ENCODE results near the gene PAPPA.

The PAPPA gene

GRCh38 chr9:116284518-116284917, 130.9 kb downstream of the PAPPA start:
- no peak for DNase-seq

GRCh38 chr9:116285320-116285719, 131.7 kb downstream of the PAPPA start:
- DNase-seq: no peak

GRCh38 chr9:116286297-116286696, 132.7 kb downstream of the PAPPA start:
- no peak for DNase-seq

- no peak for DNase-seq
Measured at GRCh38 chr9:116287721-116288120, 134.1 kb downstream of the PAPPA start.

- no peak for DNase-seq
Measured at GRCh38 chr9:116288658-116289057, 135.1 kb downstream of the PAPPA start.

GRCh38 chr9:116297346-116297745, 143.8 kb downstream of the PAPPA start:
- DNase-seq: no peak

- DNase-seq: no peak
Measured at GRCh38 chr9:116298249-116298648, 144.7 kb downstream of the PAPPA start.

- no peak for DNase-seq
Measured at GRCh38 chr9:116298878-116299391, 145.3 kb downstream of the PAPPA start.

- no peak for DNase-seq
Measured at GRCh38 chr9:116300360-116300870, 146.8 kb downstream of the PAPPA start.

- DNase-seq: no peak
Measured at GRCh38 chr9:116303270-116303669, 149.7 kb downstream of the PAPPA start.

- DNase-seq: no peak
Measured at GRCh38 chr9:116303886-116304538, 150.4 kb downstream of the PAPPA start.

GRCh38 chr9:116304761-116305160, 151.2 kb downstream of the PAPPA start:
- DNase-seq: no peak

GRCh38 chr9:116308076-116308475, 154.5 kb downstream of the PAPPA start:
- no peak for DNase-seq

GRCh38 chr9:116309900-116310611, 156.5 kb downstream of the PAPPA start:
- no peak for DNase-seq

- DNase-seq: no peak
Measured at GRCh38 chr9:116312221-116312620, 158.6 kb downstream of the PAPPA start.

GRCh38 chr9:116313638-116314037, 160.0 kb downstream of the PAPPA start:
- no peak for DNase-seq

- no peak for DNase-seq
Measured at GRCh38 chr9:116316246-116316645, 162.7 kb downstream of the PAPPA start.

GRCh38 chr9:116317503-116317902, 163.9 kb downstream of the PAPPA start:
- DNase-seq: no peak

GRCh38 chr9:116318468-116319374, 165.1 kb downstream of the PAPPA start:
- DNase-seq: no peak

GRCh38 chr9:116319480-116319879, 165.9 kb downstream of the PAPPA start:
- DNase-seq: no peak

GRCh38 chr9:116320290-116320689, 166.7 kb downstream of the PAPPA start:
- no peak for DNase-seq

GRCh38 chr9:116322521-116322920, 168.9 kb downstream of the PAPPA start:
- no peak for DNase-seq

- DNase-seq: no peak
Measured at GRCh38 chr9:116323012-116323411, 169.4 kb downstream of the PAPPA start.
